Ishikawa (cell line): Measurements from ENCODE around the gene PRPF19.

ENCODE experiments used
- CEBPB ChIP-seq: IDR thresholded peaks from 2 replicates; pipeline ENCODE4 v1.6.1; 2012
- CREB1 ChIP-seq: IDR thresholded peaks from 2 replicates; pipeline ENCODE4 v1.6.1; 2012; ENCODE audit warnings: low read depth
- EGR1 ChIP-seq: IDR thresholded peaks from 2 replicates; pipeline ENCODE4 v1.6.1; 2012
- EP300 ChIP-seq: IDR thresholded peaks from 2 replicates; pipeline ENCODE4 v1.6.1; 2012; ENCODE audit warnings: borderline replicate concordance
- FOXM1 ChIP-seq: IDR thresholded peaks from 2 replicates; pipeline ENCODE4 v1.6.1; 2012; ENCODE audit warnings: low read depth, borderline replicate concordance
- NFIC ChIP-seq: IDR thresholded peaks from 2 replicates; pipeline ENCODE4 v1.6.1; 2012
- RAD21 ChIP-seq: IDR thresholded peaks from 2 replicates; pipeline ENCODE4 v1.6.1; 2012; ENCODE audit warnings: low read depth
- REST ChIP-seq: IDR thresholded peaks from 2 replicates; pipeline ENCODE4 v1.6.1; 2012; ENCODE audit warnings: low read depth, mild to moderate bottlenecking
- TAF1 ChIP-seq: IDR thresholded peaks from 2 replicates; pipeline ENCODE4 v1.6.1; 2012; ENCODE audit warnings: low read depth, mild to moderate bottlenecking
- TCF12 ChIP-seq: IDR thresholded peaks from 2 replicates; pipeline ENCODE4 v1.6.1; 2012; ENCODE audit warnings: low read depth
- TEAD4 ChIP-seq: IDR thresholded peaks from 2 replicates; pipeline ENCODE4 v1.6.1; 2012
- YY1 ChIP-seq: IDR thresholded peaks from 2 replicates; pipeline ENCODE4 v1.6.1; 2012; ENCODE audit warnings: low read depth
- ZBTB7A ChIP-seq: IDR thresholded peaks from 2 replicates; pipeline ENCODE4 v1.6.1; 2012; ENCODE audit warnings: low read depth
- TF ChIP-seq, protein P1 (sequence below): IDR thresholded peaks from 2 replicates; pipeline ENCODE4 v1.6.1; 2012
- TF ChIP-seq, protein P2 (sequence below): IDR thresholded peaks from 2 replicates; pipeline ENCODE4 v1.6.1; 2012

Gene PRPF19

DNA sequence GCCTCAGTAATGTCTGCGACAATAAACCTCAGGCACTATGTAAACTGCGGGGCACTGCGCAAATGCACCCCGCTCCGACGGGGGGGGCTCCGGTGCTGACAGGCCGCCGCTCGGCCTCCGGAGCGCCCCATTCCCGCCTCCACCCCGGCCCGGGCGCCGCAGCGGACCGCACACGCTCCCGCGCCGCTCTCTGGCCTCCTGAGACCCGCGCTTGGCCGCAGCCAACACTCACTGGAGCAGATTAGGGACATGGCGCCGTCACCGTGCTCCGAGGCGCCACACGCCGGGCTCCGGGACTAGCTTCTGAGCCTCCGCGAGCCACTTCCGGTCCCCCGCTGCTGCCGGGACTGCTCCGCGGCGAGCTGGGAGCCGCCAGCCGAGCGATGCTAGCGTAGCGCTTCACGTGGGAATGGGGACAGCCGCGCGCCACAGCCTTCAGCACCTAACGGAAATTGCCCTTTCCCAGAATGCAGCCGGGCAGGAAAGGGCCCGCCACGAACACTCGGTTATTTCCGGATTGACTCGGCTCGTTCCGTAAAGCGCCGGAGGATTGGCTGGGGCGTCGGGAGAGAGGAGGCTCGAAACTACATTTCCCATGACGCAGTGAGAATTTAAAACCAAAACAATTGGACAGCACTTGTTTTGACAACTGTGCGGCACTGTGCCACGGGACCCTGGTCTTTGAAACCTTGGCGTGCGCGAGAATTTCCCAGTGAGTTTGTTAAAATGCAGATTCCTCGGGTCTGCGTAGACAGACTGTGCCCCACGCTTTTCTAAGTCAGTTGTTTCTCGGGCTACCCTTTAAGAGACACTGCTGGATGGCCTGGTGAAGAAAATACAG is at the start of gene PRPF19:
Gene PRPF19 (minus strand): TSS at position 454 of the 841 bp plus-strand sequence. CDS start 203 bp downstream, at position 251.
- no peak for TF ChIP-seq REST
- TF ChIP-seq NFIC: 0 out of 2 replicates have a peak, but pooled peaks have one; percentile 12
- peak; percentile 64 for TF ChIP-seq TCF12
- TF ChIP-seq TAF1: peak; percentile 84
- no peak for TF ChIP-seq ZBTB7A
- TF ChIP-seq FOXM1: peak; percentile 73; the same call in 1 of the 2 replicates
- TF ChIP-seq, protein P1, sequence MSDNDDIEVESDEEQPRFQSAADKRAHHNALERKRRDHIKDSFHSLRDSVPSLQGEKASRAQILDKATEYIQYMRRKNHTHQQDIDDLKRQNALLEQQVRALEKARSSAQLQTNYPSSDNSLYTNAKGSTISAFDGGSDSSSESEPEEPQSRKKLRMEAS: peak; percentile 93
- TF ChIP-seq CREB1: peak; percentile 34; the same call in 1 of the 2 replicates
- TF ChIP-seq YY1: peak; percentile 35; the same call in 1 of the 2 replicates
- TF ChIP-seq, protein P2, sequence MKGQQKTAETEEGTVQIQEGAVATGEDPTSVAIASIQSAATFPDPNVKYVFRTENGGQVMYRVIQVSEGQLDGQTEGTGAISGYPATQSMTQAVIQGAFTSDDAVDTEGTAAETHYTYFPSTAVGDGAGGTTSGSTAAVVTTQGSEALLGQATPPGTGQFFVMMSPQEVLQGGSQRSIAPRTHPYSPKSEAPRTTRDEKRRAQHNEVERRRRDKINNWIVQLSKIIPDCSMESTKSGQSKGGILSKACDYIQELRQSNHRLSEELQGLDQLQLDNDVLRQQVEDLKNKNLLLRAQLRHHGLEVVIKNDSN: peak; percentile 52
- no peak for TF ChIP-seq CEBPB
- no peak for TF ChIP-seq RAD21
- TF ChIP-seq TEAD4: no peak
- no peak for TF ChIP-seq EGR1
- no peak for TF ChIP-seq EP300

DNA sequence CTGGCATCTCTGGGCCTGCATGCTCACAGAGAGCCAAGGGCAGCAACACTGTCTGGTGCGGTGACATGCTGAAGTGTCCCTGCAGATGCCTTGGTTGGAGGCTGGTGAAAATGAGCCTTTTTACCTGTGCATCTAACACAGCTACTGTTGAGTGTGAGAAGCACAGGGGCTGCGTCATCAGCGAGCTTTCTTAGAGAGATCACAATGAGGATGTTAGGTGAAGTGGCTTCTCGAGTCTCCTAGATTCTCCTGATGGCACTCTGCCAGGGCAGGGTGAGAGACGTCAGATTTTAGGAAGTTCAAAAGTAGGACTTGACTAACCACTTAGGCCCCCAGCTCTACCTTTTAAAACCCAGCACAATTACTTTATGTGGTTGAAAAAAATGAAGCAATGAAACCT is 49.2 kb upstream of the PRPF19 start:
- TF ChIP-seq REST (no peak), ZBTB7A (no peak)

- TF ChIP-seq EP300 (no peak), REST (no peak), TAF1 (no peak), EGR1 (no peak), ZBTB7A (no peak), CREB1 (no peak), TEAD4 (no peak), CEBPB (no peak), NFIC (no peak), TCF12 (no peak), YY1 (no peak), RAD21 (no peak), FOXM1 (no peak)
- TF ChIP-seq, protein P1: no peak
- TF ChIP-seq, protein P2: no peak
These were observed 48.0 kb upstream of the PRPF19 start for GRCh38 chr11:60954421-60954820.

DNA sequence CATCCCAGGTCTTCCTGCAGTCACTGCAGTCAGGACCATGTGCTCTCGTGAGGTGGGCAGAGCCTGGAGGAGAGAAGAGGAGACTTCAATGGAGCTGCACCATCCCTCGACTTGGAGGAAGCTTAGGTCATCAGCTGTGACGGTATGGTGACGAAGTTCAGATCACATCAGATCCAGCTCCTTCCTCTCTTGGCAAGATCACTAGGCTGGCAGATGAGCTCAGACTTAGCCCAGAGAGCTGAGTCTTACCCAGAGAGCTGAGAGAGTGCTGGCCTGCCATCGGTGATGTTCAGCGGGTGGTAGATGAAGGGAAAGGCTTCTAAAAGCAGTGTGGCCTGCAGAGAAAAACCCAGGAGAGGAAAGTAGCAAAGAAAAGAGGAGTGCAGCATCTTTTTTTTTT is 47.4 kb upstream of the PRPF19 start:
- TF ChIP-seq, protein P1: no peak
- TF ChIP-seq EP300 (no peak), ZBTB7A (no peak), YY1 (no peak), TAF1 (no peak), RAD21 (no peak), EGR1 (no peak)
